Vagina (tissue), 2 donors: ENCODE results near the gene EMILIN1.

Experiments
- POLR2A ChIP-seq, 2 donors: fragments of 450-650 bp; IDR thresholded peaks; one replicate each; pipeline ENCODE4 v1.6.1; 2017; ENCODE audit warnings: antibody characterized with exemption in 2 of 2, mild to moderate bottlenecking in 2 of 2, moderate library complexity in 2 of 2
- POLR2AphosphoS5 ChIP-seq, 2 donors: sonication (generic); formaldehyde crosslinking; IDR thresholded peaks; one replicate each; pipeline ENCODE4 v1.9.0; 2017; ENCODE audit warnings: antibody characterized with exemption in 2 of 2, mild to moderate bottlenecking in 2 of 2, low read depth in 1 of 2; ENCODE audit not compliant: insufficient read depth in 1 of 2

DNA sequence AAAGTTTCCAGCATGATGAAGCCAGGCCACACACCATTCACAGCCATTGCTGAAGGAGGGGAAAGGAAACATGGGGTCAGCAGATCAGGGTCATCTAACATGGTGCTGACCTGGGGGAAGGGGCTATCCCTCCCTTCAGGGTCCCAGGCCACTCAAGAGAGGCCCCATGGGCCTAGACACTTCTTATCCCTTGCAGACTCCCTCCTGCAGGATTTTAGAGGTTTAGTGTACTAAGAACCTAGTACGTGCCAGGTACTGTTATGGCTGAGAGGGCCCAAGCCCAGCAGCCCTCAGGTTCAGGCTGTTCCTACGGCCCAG, 17.0 kb downstream of the EMILIN1 start:
- no peak for TF ChIP-seq POLR2AphosphoS5 (IDR thresholded peaks at IDR 0.05; ENCODE audit: insufficient read depth in 1 of 2, low read depth in 1 of 2)
- no peak for TF ChIP-seq POLR2A (IDR thresholded peaks at IDR 0.05)
